ENCODE results near the gene FUBP1. TPM values are rescaled to one million over a fixed set of nuclear protein-coding genes. Genes with fewer than 3 reads are reported as not detected.

FUBP1 gene
- total and polyA plus RNA-seq, 2 of the 13 experiments (the other 11 are each of a cell fraction or from before 2014, with no cell fraction given): 98.1 to 166 TPM

- TF ChIP-seq KMT2B (CRISPR knock-in tag; IDR thresholded peaks at IDR 0.05): peak; percentile 58; the same call in 1 of the 2 replicates
- peak; percentile 98 for TF ChIP-seq ZBTB26 (CRISPR knock-in tag; IDR thresholded peaks at IDR 0.05; ENCODE audit: borderline replicate concordance)
- no peak for TF ChIP-seq ZNF264 (CRISPR knock-in tag; IDR thresholded peaks at IDR 0.05)
- TF ChIP-seq ZNF143 (CRISPR knock-in tag; IDR thresholded peaks at IDR 0.05): peak; percentile 69
- TF ChIP-seq ZNF652 (CRISPR knock-in tag; IDR thresholded peaks at IDR 0.05; ENCODE audit: borderline replicate concordance, low read depth): peak; percentile 96
- peak; percentile 78 for TF ChIP-seq ATF1 (CRISPR knock-in tag; IDR thresholded peaks at IDR 0.05)
- TF ChIP-seq FOXA3 (CRISPR knock-in tag; IDR thresholded peaks at IDR 0.05): peak; percentile 23; the same call in 1 of the 2 replicates
- peak; percentile 65; the same call in 1 of the 2 replicates for TF ChIP-seq DNMT3B (CRISPR knock-in tag; conservative IDR thresholded peaks at IDR 0.05)
- no peak for TF ChIP-seq ZBTB39 (CRISPR knock-in tag; IDR thresholded peaks at IDR 0.05)
These were observed 26.0 kb upstream of the FUBP1 start, which contains the start of gene DNAJB4 (continued) for GRCh38 chr1:78004719-78005447.
